CD4-positive, alpha-beta T cell treated with Interleukin-15 for 4 hours (primary cell): ENCODE measurements around the gene CD82.
"Not testable (repeated sequence)": the region's sequence is repeated elsewhere in the genome, so short reads cannot be mapped to it uniquely, and the experiment has no call there.

Experiments
- DNase-seq: peaks from one replicate; pipeline ENCODE4 v3.0.0-alpha.2; 2020; ENCODE audit warnings: low spot score

Gene CD82

DNA sequence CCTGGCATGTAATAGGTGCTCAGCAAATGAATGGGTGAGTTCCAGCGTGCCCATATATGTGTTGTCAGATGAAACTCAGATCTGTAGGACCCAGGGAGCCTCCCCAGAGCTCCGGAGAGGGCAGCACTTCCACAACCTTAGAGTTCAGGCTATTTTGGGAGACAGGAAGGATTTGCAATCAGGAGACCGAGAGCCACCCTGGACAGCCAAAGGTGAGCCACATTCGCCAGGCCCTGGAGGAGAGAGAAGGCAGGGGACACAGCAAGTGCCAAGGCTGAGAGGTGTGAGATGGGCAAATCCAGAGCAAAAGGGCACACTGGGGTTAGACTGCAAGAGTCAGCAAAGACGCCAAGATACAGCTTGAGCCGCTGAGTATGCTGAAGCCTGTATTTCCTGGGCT is 66.4 kb downstream of the CD82 start:
- no peak for DNase-seq

DNA sequence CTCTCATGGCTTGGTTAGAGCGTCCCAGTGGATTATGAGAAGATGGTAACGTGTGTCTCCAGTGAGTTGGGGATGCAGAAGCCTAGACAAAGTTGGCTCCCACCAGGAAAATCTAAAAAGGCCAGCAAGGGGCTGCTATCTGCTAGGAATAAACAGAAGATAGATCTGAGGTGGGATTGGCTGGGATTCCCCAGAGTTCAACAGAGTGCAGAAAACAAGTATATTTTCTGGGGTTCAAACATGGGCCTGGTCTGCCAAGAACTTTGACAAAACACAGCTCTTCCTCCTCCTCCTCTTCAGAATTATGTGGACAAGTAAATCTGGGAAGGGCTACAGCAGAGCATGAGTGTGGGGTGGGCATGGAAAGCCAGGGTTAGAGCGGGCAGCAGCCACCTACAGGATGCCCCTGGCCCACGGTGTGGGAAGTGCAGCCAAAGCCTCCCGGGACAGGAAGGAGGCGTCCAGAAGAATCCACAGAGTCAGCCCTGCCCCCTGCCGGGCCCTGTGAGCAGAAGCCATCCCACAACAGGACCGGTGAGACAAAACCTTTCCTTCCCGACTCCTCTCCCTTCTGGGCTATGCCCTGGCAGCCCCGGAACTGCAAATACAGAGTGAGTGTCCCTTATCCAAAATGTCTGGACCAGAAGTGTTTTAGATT is 67.1 kb downstream of the CD82 start:
- peak; percentile 16 for DNase-seq

GRCh38 chr11:44633641-44634040 is 68.2 kb downstream of the CD82 start:
- DNase-seq = no peak

- DNase-seq = no peak
Measured at GRCh38 chr11:44634401-44635281, 69.2 kb downstream of the CD82 start.

GRCh38 chr11:44637487-44637886 is 72.0 kb downstream of the CD82 start:
- no peak for DNase-seq

GRCh38 chr11:44638032-44638431 is 72.6 kb downstream of the CD82 start:
- no peak for DNase-seq

GRCh38 chr11:44643217-44643616 is 77.8 kb downstream of the CD82 start:
- DNase-seq = no peak

DNA sequence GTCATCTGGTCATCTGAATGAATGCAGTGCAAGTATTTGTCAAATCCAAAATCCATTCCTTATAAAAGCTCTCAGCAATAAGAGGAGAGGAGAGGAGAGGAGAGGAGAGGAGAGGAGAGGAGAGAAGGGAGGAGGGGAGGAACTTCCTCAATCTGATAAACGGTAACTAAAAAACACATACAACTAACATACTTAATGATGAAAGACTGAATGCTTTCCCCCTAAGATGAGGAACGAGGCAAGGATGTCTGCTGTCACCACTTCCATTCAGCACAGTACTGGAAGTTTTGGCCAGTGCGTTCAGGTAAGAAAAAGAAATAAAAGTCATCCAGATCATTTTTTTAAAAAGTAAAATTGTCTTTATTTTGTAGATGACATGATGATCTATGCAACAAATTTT is 80.4 kb downstream of the CD82 start:
- DNase-seq = no peak

- DNase-seq = not testable (repeated sequence)
Measured at GRCh38 chr11:44647255-44647955, 81.9 kb downstream of the CD82 start.

DNA sequence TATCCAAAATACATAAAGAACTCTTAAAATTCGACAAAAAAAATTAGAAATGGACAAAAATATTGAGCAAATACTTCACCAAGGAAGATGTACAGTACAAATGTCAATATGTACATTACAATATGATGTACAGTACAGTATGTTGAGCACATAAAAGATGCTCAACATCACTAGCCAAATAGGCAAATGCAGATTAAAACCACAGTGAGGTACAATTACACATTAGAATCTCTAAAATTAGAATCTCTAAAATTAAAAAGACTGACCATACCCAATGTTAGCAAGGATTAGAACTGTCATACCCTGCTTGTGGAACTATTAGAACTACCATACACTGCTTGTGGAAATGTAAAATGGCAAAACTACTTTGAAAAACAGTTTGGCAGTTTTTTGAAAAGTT is 82.6 kb downstream of the CD82 start:
- no peak for DNase-seq

GRCh38 chr11:44651535-44652155 is 86.2 kb downstream of the CD82 start:
- DNase-seq = no peak

DNA sequence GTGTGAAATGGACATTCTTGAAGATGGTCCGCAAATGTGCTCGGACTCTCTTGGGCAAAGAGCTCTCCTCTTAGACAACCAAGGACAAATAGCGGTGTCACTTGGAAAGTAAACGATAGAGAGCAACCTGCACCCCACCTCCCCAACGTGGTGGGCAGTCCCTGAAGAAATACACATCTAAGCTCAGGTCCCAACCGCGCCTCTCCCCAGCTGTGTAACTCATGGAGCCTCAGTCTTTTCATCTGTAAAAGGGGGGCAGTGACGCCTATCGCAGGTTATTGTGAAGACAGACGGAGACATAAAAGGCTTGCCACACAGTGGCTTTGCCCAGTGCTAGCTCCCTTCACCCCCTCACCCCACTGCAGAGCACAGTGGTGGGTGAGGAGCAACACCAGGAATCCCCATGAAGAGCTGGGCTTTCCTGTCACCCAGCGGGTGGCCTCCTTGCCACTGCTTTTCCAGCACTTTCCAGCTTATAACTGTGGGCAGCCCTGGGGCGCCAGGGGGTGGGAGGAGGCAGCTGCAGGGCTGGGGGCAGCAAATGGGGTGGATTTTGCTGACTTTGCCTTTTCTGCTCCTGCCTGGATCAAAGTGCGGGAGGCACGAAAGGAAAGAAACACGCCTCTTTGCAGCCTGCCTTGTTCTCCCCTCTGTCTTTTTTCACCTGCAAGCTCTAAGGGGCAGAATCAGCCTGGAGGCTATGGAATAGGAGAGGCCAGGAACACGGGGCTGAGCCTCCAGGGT is 87.6 kb downstream of the CD82 start:
- no peak for DNase-seq

- DNase-seq = no peak
Measured at GRCh38 chr11:44654057-44654456, 88.6 kb downstream of the CD82 start.

GRCh38 chr11:44654596-44654995 is 89.1 kb downstream of the CD82 start:
- DNase-seq = no peak

DNA sequence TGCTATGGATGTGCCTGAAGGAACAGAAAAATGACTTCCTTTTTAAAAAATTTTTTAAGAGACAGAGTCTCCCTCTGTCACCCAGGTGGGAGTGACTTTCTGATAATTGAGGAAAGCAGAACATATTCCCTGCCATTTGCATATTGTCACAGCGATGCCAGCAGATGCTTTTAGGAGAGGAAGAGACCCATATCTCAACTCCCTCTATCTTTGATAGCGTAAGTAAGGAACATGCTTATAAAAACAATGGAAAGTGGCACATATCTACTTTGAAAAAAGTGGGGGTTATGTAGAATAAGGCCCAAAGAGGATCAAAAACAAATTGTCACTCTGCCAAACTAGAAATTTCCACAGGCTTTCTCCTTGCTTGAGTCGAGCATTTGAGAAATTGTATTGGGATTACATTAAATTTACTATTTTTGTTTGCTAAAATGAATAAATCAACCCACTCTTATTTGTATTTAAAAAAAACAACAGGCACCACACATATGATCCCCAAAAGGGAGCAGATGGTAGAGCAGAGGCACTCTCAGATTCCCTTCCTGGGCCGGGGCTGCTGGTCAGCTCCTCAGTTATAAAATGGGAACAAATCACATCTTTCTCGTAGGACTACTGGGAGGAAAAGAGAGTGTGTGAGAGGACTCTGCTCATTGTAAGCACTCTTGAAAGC is 92.5 kb downstream of the CD82 start:
- no peak for DNase-seq

DNA sequence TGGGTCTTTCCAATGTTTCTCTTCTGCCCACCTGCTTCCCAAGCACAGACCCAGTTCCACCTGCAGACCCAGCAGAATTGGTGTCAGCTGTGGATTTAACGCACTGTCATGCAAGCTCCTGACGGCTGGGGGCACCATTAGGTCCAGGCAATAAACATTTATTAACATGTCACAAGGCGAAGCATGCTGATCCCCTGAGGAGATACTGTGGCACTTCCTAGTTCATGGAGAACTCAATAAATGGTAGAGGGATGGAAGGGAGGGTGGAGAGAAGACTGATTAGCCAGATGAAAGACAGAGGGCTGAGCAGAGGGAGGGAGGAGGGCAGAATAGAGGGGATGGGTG is 93.0 kb downstream of the CD82 start:
- peak; percentile 21 for DNase-seq

GRCh38 chr11:44659641-44660040 is 94.2 kb downstream of the CD82 start:
- no peak for DNase-seq

- DNase-seq = not testable (repeated sequence)
Measured at GRCh38 chr11:44660535-44660934, 95.1 kb downstream of the CD82 start.

DNA sequence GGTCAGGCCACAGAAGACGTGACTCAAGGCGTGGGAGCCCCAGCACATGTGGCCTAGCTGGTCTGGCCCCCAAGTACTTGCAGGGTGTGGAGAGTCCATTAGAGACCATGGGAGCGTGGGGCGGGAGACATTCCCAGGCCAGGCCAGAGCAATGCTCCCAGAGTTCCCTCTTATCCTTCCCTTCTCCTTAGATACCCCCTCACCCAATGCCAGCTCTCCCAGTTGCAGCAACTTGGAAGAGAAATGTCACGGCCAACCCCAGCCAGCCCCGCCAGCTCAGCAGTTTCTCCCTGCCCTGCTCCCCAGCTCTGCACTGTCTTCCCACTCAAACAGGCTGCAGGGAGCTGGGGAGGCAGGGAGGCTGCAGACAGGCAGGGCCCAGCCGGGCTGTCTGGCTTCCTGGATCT is 95.9 kb downstream of the CD82 start:
- no peak for DNase-seq
